ENCODE measurements around the gene DENND4C.

DENND4C gene

DNA sequence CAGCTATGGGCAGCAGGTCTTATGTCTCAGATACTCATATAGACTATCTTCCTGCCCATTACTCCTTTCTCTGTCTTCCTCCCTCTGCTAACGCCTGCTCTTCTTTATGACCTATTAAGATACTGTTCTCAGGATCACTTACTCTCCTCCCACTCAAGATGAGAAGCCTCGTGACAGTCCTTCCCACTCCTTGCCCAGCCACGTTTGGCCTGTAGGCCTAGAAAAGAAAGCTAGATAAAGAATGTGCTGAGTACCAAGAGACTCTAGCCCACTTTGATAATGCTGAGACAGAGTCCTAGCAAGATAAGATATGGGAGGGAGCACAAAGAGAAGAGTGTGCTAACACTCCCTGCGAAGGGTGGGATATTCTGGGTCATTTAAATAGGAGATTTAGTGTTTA lies 6.8 kb upstream of the DENND4C start:
- no peak overlapping the region for H3K4me3 ChIP-seq (ENCODE audit: low read depth in 1 of 2, low read length in 2 of 2)
- H3K79me2 ChIP-seq (ENCODE audit: insufficient read depth, low read length), result no peaks in the 10 kb centered on the region
- DNase-seq (no peak), ATAC-seq (ENCODE audit: insufficient read depth, low read depth) (no peak)
- H4K20me1 ChIP-seq (ENCODE audit: insufficient read depth, low read length), result no peaks in the 10 kb centered on the region
- no peak overlapping the region for H3K9ac ChIP-seq (ENCODE audit: low read depth, low read length)
- H3K27ac ChIP-seq (ENCODE audit: low read length), result no peak overlapping the region
- no peaks in the 10 kb centered on the region for H3K36me3 ChIP-seq (ENCODE audit: insufficient read depth, low read length)
- H2AFZ ChIP-seq (ENCODE audit: low read depth, low read length), result no peak overlapping the region
- no peaks in the 10 kb centered on the region for H3K4me1 ChIP-seq (ENCODE audit: insufficient read depth, low read length)
- H3K27me3 ChIP-seq (ENCODE audit: insufficient read depth, low read length, poor library complexity), result no peaks in the 10 kb centered on the region
- TF ChIP-seq, protein P1, sequence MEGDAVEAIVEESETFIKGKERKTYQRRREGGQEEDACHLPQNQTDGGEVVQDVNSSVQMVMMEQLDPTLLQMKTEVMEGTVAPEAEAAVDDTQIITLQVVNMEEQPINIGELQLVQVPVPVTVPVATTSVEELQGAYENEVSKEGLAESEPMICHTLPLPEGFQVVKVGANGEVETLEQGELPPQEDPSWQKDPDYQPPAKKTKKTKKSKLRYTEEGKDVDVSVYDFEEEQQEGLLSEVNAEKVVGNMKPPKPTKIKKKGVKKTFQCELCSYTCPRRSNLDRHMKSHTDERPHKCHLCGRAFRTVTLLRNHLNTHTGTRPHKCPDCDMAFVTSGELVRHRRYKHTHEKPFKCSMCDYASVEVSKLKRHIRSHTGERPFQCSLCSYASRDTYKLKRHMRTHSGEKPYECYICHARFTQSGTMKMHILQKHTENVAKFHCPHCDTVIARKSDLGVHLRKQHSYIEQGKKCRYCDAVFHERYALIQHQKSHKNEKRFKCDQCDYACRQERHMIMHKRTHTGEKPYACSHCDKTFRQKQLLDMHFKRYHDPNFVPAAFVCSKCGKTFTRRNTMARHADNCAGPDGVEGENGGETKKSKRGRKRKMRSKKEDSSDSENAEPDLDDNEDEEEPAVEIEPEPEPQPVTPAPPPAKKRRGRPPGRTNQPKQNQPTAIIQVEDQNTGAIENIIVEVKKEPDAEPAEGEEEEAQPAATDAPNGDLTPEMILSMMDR (IDR thresholded peaks at IDR 0.05; ENCODE audit: borderline replicate concordance, extremely low read depth, low read length, poor library complexity, severe bottlenecking), result no peak
- no peak for TF ChIP-seq EZH2 (IDR thresholded peaks at IDR 0.05; ENCODE audit: borderline replicate concordance, low read depth, low read length, severe bottlenecking)
- no peaks in the 10 kb centered on the region for H3K9me3 ChIP-seq (ENCODE audit: insufficient read depth, low read length, severe bottlenecking)
- no peak overlapping the region for H3K4me2 ChIP-seq (ENCODE audit: insufficient read depth, low read length)

DNA sequence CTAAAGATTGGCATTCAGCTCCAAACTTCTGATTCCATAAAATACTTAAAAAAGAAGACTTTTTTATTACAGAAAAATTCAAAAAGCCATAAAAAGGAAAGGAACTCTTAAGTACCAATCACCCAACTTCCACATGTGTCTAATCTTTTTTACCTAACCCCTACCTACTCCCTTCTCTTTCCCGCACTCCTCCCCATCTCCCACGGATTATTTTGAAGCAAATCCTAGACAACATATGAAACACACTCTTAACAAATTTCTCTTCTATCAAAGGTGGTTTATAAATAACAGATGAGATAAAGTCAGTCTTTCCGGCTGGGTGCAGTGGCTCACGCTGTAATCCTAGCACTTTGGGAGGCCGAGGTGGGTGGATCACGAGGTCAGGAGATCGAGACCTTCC lies 5.9 kb upstream of the DENND4C start:
- Histone ChIP-seq H3K79me2 (ENCODE audit: insufficient read depth, low read length) (no peaks in the 10 kb centered on the region), H4K20me1 (ENCODE audit: insufficient read depth, low read length) (no peaks in the 10 kb centered on the region), H3K9ac (ENCODE audit: low read depth, low read length) (no peak overlapping the region), H3K9me3 (ENCODE audit: insufficient read depth, low read length, severe bottlenecking) (no peaks in the 10 kb centered on the region), H3K36me3 (ENCODE audit: insufficient read depth, low read length) (no peaks in the 10 kb centered on the region), H2AFZ (ENCODE audit: low read depth, low read length) (no peak overlapping the region), H3K4me3 (ENCODE audit: low read depth in 1 of 2, low read length in 2 of 2) (no peak overlapping the region), H3K27me3 (ENCODE audit: insufficient read depth, low read length, poor library complexity) (no peaks in the 10 kb centered on the region), H3K4me2 (ENCODE audit: insufficient read depth, low read length) (no peak overlapping the region), H3K27ac (ENCODE audit: low read length) (no peak overlapping the region), H3K4me1 (ENCODE audit: insufficient read depth, low read length) (peaks cover 4% of the 10 kb centered on the region)
- ATAC-seq (ENCODE audit: insufficient read depth, low read depth) (no peak), DNase-seq (no peak)
- TF ChIP-seq, protein P1 (IDR thresholded peaks at IDR 0.05; ENCODE audit: borderline replicate concordance, extremely low read depth, low read length, poor library complexity, severe bottlenecking), result no peak
- TF ChIP-seq EZH2 (IDR thresholded peaks at IDR 0.05; ENCODE audit: borderline replicate concordance, low read depth, low read length, severe bottlenecking), result no peak

DNA sequence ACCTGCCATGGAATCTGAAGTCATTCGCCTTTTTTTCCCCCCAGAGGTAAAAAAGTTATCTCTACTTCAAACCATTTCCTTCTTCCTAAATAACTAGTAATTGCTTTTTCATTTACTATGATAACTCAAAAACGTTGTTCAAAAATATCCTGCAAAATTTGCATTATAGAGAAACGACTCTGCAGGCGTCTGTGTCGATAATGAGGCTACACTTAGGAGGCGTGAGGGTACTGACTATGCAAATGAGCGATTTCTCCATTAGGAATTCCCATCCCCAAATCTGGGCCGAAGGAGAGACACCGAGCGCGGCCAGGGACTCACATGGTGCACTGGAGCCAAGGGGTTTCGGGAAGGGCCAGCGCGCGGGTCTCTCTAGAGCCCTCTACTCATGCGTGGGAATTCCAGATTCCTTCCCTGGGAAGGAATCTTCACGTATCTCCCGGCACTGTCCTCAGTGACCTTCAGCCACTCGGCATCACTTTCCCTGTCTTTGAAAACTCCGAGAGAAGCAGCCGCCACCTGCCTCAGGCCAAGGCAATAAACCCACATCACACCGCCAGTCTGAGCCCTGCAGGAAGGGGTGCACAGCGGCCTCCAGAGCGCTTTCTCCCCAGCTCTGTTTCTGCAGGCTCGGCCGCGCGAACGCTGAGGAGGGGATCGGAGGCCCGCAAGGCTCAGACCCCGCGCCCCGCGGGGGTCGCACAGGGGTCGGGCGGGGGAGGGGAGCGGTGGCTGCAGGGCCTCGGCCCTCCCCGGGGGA lies 718 bp upstream of the DENND4C start:
- Histone ChIP-seq H3K36me3 (ENCODE audit: insufficient read depth, low read length) (no peaks in the 10 kb centered on the region; the same call in 1 of the 2 replicates), H3K4me2 (ENCODE audit: insufficient read depth, low read length) (peak overlapping the region; percentile 97), H2AFZ (ENCODE audit: low read depth, low read length) (peak overlapping the region; percentile 78), H3K79me2 (ENCODE audit: insufficient read depth, low read length) (peaks cover 41% of the 10 kb centered on the region), H3K9ac (ENCODE audit: low read depth, low read length) (peak overlapping the region; percentile 92), H3K4me3 (ENCODE audit: low read depth in 1 of 2, low read length in 2 of 2) (peak overlapping the region; percentile 21 to 85; a peak in 3 of 4 replicates), H3K27ac (ENCODE audit: low read length) (peak overlapping the region; percentile 68), H3K27me3 (ENCODE audit: insufficient read depth, low read length, poor library complexity) (no peaks in the 10 kb centered on the region), H4K20me1 (ENCODE audit: insufficient read depth, low read length) (peaks cover 16% of the 10 kb centered on the region; the same call in 1 of the 2 replicates), H3K9me3 (ENCODE audit: insufficient read depth, low read length, severe bottlenecking) (no peaks in the 10 kb centered on the region), H3K4me1 (ENCODE audit: insufficient read depth, low read length) (peaks cover 36% of the 10 kb centered on the region)
- DNase-seq (peak; percentile 78), ATAC-seq (ENCODE audit: insufficient read depth, low read depth) (peak; percentile 73)
- TF ChIP-seq EZH2 (IDR thresholded peaks at IDR 0.05; ENCODE audit: borderline replicate concordance, low read depth, low read length, severe bottlenecking), result no peak
- TF ChIP-seq, protein P1 (IDR thresholded peaks at IDR 0.05; ENCODE audit: borderline replicate concordance, extremely low read depth, low read length, poor library complexity, severe bottlenecking), result peak; percentile 16

Data from DND-41 (cell line).